ENCODE results near the gene VPS13C. TPM values are rescaled to one million over a fixed set of nuclear protein-coding genes. Genes with fewer than 3 reads are reported as not detected.

VPS13C gene
- total RNA-seq, 1 experiment from 2014 or later: 23.4 TPM

DNA sequence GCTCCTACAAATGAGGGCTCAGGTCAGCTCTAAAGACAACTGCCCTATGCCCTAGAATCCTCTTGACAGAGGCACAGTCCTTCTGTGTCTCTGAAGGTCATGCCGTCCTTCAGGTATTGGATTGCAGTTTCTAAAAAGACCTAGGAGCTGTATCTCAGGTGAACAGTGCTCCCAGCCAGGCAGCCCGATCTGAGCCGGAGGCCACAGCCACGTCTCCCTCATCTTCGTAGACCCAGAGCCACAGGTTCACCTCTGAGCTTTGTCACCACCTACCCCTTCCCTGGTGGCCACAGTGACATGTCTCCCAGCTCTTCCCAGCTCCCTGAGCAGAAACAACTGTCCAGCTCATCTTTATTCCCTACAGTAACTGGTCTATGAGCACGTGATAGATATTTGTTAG, 228.0 kb downstream of the VPS13C start:
- in situ Hi-C loops (cut with HindIII; ENCODE audit: low sequenced_read_pairs): no loop called here
- no peak for DNase-seq (ENCODE audit: low spot score)

DNA sequence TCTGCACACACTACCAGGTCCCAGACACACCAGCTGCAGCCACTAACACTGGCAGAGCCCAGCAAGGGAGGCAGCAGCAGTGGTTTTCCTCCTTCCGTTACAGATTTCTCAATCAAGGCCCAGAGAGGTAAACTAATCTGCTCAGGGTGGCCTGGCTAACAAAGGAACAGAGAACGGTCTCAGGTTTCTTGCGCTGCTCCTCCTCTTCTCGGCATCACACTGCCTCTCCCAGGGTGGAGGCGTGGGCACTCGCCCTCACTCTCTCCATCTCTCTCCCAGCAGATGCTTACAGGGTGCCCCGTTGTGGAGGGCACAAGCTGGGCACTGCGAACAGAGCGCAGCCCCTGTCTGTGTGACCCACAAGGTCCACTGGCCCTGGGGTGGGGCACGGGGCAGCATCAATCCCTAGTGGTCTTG, 228.7 kb downstream of the VPS13C start:
- in situ Hi-C loops (cut with HindIII; ENCODE audit: low sequenced_read_pairs): no loop called here
- no peak for DNase-seq (ENCODE audit: low spot score)

DNA sequence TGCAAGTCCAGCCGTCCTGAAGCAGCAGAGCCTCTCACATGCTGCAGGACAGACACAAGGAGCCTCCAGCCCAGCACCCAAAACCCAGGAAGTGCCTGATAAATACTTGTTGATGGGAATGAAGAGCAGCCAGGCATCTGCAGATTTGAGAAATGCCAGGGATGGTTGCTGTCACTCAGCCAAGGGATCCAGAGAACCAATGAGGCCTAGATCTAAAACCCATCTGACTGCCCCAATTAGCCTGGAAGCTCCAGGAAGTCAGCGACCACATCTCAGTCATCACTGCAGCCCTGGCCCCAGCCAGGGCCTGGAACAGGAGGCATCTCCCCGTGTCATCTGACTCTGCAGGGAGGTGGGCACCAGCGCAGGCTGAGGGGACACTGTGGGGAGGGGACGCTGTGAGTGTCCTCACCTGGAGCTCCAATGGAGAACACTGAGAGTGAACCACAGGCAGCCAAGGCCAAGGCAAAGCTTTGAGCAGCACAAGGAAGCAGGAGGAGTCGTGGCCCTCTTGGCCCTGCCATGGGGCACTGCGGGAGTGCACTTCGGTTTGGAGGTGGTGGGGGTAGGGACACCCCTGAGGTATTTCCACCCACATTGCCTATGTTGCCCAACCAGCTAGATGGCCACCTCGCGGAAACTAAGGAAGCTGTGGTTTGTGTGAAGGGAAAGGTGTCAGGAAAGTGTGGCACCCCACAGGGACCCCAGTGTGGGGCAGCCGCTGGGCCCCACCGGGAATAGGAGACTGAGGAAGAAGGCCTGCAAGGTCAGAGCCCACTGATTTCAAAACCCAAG, 229.5 kb downstream of the VPS13C start:
- DNase-seq (ENCODE audit: low spot score): no peak
- in situ Hi-C loops (cut with HindIII; ENCODE audit: low sequenced_read_pairs): no loop called here

DNA sequence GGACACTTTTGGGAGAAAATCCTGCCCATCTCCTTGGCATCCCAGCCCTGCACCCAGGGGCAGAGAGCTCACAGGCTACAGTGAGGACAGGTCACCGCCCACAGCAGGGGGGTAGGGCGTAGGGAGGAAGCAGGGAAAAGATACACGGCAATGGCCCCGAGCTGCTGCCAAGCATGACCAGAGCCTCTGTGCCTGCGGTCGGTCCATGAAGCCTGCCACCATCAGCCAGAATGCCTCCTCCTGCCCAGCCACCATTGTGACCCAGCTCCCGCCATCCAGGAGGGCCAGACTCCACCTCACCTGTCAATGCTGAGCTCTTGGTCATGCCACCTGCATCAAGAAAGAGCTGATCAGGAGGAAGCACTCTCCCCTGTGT, 230.7 kb downstream of the VPS13C start:
- in situ Hi-C loops (cut with HindIII; ENCODE audit: low sequenced_read_pairs): no loop called here
- no peak for DNase-seq (ENCODE audit: low spot score)

DNA sequence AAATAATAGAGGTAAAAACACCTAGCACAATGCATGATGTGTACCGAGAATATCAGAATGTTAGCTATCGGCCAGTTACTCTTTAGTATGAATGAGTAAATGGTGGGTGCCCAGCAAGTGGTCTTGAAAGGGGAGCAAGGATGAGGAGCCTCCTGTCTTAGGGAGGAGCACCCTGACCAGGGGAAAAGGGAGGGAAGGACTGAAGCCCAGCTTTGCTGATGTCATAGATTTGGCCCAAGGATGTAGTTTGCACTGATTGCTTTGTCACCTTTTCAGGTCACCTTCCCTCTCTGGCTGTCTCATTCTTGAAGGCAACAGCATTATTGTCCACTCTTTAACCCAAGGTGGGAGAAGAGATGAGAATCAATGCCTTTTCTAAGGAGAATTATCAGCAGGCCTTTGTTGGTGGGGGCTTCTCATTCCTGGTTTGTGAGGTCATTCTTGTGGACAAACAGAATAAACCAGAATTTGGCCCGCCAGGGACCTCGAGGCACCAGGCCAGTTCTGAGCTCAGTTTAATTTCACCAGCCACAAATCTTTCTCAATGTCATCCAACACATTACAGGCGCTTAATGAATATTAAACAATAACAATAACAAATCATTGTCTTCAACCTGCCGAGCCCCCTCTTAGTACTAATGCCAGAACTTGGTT, 231.3 kb downstream of the VPS13C start:
- DNase-seq (ENCODE audit: low spot score): no peak
- in situ Hi-C loops (cut with HindIII; ENCODE audit: low sequenced_read_pairs): no loop called here

DNA sequence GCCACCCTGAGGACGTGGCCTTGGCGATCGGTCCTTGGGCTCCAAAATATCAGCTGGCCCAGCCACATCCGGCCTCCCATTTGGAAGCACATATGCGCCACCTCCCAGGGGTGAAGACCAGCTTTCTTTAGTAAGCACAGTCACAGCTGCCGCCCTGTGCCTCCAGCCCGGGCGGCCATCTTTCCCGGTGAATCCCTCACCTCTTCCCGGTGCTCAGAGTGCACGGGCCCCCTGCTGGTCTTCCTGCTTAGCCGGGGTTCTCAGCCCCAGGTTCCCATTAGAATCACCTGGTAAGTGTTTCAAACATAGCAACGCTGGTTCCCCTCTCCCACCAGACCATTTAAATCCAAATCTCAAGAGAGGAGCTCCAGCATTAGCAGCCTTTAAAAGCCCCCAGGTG, 232.2 kb downstream of the VPS13C start:
- no peak for DNase-seq (ENCODE audit: low spot score)

DNA sequence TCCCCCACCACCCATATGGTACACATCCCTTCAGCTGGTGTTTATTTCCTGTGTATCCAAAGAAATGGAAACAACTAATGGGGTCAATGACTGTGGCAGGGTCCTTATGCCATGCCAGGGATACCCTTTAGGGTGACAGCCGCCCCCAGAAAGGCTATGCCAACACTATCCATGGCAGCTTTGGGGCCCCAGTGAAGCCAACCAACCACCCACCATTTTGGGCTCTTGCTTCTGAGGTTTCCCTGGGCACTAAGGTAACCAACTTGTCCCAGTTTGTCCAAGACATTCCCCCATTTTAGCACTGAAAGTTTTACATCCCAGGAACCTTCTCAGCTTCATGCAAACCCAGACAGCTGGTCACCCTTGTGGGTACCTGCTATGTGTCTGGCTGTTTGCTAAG, 233.1 kb downstream of the VPS13C start:
- in situ Hi-C loops (cut with HindIII; ENCODE audit: low sequenced_read_pairs): no loop called here

More for the DNA sequence above, 232.2 kb downstream of the VPS13C start:
- in situ Hi-C loops (cut with HindIII; ENCODE audit: low sequenced_read_pairs): no loop called here

DNA sequence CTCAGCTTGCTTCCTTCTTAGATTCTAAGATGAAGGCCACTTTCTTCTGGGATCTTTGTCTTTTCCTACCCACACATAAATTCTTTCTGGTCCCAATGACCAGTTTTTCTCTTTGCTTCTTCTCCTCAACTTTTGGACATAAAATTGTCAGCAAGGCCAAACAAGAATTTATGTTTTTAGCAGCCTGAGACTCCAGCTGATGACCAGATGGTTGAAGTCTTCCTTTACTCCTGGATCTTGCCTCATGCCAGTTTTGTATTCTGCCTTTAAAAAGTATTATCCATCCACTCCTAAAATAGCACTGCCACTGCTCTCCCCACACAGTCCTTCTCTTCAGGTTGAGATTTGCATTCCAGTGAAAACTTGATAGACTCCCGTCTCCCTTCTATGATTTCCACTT, 236.0 kb downstream of the VPS13C start:
- DNase-seq (ENCODE audit: low spot score): no peak
- in situ Hi-C loops (cut with HindIII; ENCODE audit: low sequenced_read_pairs): no loop called here

More for the DNA sequence above, 233.1 kb downstream of the VPS13C start:
- DNase-seq (ENCODE audit: low spot score): no peak

DNA sequence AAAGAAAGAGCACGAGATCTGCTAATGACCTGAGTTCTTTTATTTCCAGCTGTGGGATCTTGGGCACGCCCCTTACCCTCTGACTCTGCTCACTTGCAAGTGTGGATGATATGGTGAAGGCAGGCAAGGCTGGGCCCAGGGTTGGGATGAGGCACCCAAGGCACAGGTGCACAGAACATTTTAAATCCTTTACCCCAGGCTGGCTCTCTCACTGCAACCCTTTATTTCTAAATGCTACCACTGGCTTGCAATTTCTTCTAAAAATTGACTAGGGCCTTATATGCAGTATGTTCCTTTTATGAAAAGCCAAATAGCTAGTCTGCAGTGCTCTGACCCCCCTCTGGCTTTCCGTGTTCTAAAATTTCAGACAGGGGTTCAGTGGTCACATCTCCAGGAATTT, 237.7 kb downstream of the VPS13C start:
- no peak for DNase-seq (ENCODE audit: low spot score)
- in situ Hi-C loops (cut with HindIII; ENCODE audit: low sequenced_read_pairs): no loop called here

DNA sequence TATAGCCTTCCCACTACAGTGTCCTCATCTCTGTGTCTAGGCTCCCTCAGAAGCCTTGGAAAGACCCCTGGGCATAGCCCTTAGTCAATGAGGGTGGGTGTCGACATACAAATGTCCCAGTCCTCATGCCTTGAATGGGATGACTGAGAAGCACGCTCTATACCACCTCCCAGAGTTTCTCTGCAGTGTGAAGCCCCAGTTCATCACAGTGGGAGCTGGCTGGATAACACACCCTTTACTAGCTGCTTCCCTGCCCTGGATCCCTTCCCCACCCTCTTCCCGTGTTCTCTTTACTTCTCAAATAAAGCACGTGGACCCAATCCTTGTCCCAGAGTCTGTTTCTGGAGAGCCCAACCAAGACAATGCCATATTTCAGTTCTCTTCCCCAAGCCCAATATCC, 239.3 kb downstream of the VPS13C start:
- no peak for DNase-seq (ENCODE audit: low spot score)
- in situ Hi-C loops (cut with HindIII; ENCODE audit: low sequenced_read_pairs): no loop called here

DNA sequence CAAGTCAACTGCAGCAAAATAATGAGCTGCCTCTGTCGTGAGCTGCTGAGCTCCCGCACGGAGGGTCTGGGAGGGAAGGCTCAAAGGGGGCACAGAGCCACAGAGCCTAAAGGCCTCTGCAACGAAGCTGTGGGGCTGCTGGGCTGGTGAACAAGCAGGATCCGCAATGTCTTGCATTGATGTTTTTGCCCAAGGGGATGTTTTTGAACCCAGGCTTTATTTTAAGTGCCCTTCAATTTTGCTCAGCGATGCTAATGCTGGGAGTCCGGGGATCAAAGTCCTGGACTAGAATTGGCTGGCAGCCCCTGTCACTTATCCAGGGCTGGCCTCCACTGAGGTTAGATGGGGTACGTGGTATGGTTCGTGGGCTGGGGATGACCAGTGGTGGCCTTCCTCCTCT, 240.0 kb downstream of the VPS13C start:
- in situ Hi-C loops (cut with HindIII; ENCODE audit: low sequenced_read_pairs): no loop called here
- DNase-seq (ENCODE audit: low spot score): no peak

DNA sequence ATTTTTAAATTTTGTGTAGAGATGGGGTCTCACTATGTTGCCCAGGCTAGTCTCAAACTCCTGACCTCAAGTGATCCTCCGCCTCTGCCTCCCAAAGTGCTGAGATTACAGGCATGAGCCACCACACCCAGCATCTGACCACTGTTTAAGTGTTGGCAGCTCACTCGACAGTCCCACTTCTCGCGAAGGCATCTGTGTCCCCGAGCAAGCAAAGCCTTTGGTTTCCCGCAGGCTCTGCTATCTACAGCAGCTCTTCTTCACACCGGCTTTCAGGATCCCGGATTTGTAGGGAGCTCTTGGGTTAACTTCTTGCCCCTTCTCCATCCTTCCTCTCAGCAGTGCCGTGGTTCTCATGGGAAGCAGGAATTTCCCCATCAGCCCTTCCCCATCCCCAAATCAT, 240.9 kb downstream of the VPS13C start:
- DNase-seq (ENCODE audit: low spot score): no peak
- in situ Hi-C loops (cut with HindIII; ENCODE audit: low sequenced_read_pairs): no loop called here

DNA sequence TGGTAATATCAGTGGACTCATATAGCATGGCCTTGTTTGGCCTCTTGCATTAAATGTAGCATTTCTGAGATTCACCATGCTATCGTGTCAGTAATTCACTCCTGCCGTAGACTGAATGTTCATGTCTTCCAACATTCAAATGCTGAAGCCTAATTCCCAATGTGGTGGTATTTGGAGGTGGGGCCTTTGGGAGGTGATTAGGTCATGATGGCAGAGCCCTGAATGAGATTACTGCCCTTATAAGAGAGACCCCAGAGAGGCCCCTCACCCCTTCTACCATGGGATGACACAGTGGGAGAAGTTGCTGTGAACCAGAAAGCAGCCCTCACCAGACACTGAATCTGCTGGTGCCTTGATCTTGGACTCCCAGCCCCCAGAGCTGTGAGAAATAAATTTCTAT, 241.4 kb downstream of the VPS13C start:
- in situ Hi-C loops (cut with HindIII; ENCODE audit: low sequenced_read_pairs): no loop called here
- no peak for DNase-seq (ENCODE audit: low spot score)

DNA sequence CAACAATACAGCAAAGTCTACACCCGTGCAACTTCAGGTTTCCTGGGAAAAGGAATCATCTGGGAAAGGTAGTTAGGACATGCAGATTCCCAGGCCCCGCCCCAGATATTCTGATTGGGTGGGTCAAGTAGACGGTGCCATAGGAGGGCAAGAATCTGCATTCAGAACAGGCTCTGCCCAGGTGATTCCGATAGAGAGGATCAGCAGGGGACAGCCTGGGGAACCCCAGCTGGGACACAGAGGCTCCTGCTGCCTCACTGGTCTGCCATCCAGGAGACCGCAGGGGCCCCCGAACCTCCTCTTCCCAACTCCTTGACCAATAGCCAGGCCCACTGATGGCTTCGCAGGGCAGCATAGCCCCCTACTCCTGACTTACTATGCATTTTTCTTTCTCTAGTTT, 243.4 kb downstream of the VPS13C start:
- in situ Hi-C loops (cut with HindIII; ENCODE audit: low sequenced_read_pairs): no loop called here
- no peak for DNase-seq (ENCODE audit: low spot score)

DNA sequence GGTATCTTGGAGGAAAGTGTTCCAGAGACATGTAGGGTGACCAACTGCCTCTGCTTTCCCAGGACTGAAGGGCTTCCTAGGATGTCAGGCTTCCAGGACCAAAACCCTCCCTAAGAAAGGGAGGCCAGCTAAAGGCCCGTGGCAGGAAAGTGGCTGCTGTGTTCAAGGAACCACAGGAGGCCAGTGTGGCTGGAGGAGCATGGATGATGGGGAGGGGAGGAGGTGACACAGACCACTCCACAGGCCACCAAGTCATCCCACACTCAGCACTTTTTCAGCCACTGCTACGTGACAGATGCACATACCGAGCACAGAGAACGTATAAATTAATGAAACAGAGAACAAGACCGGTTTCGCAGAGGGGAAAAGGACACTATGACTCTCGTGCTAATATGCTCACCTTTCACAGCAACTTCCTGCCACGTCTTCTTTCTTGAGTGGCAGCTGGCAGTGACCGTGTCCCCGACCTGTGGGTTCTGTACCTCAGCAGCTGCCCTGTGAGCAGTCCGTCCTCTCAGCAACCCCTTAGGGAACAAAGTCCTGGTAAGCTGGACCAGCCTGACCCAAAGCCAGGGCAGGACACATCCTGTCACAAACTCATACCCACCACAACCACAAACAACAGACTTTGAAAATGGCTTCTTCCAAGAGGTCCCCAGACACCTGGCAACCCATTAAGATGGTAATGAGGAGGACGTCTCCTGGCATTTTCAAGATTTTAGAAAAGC, 244.7 kb downstream of the VPS13C start:
- no peak for DNase-seq (ENCODE audit: low spot score)
- in situ Hi-C loops (cut with HindIII; ENCODE audit: low sequenced_read_pairs): no loop called here

DNA sequence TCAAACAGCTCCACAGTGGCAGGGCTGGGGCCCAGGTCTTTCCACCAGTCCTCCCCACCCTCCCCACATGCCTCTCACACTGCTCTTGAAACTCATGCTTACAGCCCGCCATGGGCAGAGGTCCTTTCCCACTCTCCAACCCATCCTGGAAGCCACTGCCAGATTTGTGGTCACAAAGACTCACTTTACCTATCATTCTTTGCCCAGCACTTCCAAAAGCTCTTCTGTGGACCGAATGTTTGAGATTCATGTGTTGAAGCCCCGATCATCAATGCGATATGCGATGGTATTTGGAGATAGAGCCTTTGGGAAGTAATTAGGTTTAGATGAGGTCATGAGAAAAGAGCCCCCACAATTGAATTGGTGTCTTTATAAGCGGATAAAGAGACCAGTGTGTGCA, 247.8 kb downstream of the VPS13C start:
- in situ Hi-C loops (cut with HindIII; ENCODE audit: low sequenced_read_pairs): no loop called here

DNA sequence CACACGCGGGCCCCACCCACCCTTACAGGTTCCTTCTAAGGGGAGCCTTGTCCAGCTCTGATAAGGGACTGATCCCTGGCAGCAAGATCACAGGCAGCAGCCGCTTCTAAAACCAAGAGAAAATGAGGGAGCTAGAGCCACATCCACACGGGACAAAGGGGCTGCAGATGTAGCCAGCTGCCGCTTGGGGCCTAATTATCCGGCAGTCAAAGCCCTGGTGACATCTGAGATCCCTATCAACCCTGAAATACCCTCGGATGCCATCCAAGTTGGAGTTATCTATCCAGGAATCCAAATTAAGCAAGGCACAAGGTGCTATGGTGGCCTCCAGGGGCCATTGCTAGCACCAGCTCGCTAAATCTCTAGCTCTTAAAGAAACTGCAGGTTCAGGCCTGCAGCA, 248.3 kb downstream of the VPS13C start:
- no peak for DNase-seq (ENCODE audit: low spot score)
- in situ Hi-C loops (cut with HindIII; ENCODE audit: low sequenced_read_pairs): no loop called here

More for the DNA sequence above, 247.8 kb downstream of the VPS13C start:
- DNase-seq (ENCODE audit: low spot score): no peak

DNA sequence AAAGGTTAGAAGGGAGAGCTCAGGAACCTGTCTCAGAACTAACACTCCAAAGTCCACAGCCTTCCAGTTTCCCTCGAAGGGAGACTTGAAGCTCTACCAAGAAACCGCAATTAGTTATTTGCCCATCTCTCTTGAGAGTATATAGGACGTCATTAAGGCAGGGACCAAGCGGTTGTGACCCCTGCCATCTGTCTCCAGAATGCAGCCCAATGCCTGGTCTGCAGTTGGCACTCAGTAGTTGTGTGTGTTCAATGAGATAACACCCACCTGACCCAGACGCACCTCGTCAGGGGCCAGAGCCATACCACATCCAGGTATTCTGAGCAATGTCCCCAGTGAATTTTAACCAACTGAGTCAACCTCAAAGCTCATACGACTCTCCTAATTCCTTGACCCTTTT, 251.0 kb downstream of the VPS13C start:
- in situ Hi-C loops (cut with HindIII; ENCODE audit: low sequenced_read_pairs): no loop called here
- DNase-seq (ENCODE audit: low spot score): no peak

DNA sequence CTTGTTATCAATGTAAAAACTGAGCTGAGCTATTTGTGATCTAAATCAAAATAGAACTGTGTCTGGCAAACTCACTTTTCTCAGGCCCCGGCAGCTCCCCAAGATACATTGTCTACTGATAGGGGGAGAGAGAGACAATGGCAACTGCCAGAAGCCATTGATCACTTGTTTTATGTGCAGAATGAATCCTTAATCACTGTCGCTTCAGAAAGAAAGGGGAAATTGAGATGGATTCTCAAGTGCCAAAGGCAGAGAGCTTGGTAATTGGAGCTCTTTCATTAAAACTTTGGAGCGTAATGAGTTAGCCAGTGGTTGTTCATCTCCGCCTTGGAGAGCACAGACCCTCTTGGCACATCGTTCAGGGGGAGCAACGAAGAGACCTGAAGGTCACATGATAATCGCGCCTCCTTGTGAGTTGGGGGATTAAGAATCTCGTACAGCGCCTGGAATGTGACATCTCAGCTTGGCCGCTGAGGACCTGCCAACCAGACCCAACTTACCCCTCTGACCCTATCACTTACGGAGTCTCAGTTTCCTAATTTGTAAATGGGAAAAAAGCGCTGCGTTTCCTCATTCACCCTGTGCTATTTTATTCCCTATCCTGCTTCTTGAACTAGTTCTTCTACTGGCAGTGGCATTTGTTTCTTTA, 252.8 kb downstream of the VPS13C start:
- DNase-seq (ENCODE audit: low spot score): no peak
- in situ Hi-C loops (cut with HindIII; ENCODE audit: low sequenced_read_pairs): no loop called here
